Transverse colon (tissue), 3 donors: ENCODE measurements around the gene BCAS1.

Experiments used
- POLR2A ChIP-seq: fragments of 450-650 bp; IDR thresholded peaks from one replicate; pipeline ENCODE4 v1.6.1; 2016; ENCODE audit warnings: antibody characterized with exemption, mild to moderate bottlenecking, moderate library complexity
- TF ChIP-seq, protein P1 (sequence below), 5 experiments: fragments of 200-600 bp in 3 of 5; fragments of 450-650 bp in 2 of 5; sonication (generic) in 3 of 5; IDR thresholded peaks; 1 replicate in 2 of 5; 2 replicates in 3 of 5; pipeline ENCODE4 v1.5.1; 2016 to 2017; ENCODE audit warnings: antibody characterized with exemption in 5 of 5, inconsistent platforms in 3 of 5, mild to moderate bottlenecking in 2 of 5, moderate library complexity in 1 of 5

DNA sequence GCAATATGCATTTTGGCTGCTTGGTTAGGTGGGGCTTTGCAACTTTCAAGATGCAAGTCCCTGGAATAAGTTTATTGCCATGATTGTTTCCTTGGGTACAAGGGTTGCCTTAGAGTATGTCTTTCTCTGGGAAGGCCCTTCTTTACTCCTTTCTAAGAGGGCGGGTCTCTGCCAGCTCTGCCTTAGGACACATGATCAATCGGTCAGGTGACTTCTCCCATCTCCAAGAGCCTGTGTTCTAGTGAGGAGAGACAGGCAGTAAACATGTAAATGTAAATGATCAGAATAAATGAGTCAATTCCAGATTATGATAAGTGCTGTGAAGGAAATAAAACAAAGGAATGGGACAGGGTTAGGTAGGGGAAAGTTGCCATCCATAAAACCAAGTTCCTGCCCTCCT, 43.2 kb upstream of the BCAS1 start:
- TF ChIP-seq, protein P1, sequence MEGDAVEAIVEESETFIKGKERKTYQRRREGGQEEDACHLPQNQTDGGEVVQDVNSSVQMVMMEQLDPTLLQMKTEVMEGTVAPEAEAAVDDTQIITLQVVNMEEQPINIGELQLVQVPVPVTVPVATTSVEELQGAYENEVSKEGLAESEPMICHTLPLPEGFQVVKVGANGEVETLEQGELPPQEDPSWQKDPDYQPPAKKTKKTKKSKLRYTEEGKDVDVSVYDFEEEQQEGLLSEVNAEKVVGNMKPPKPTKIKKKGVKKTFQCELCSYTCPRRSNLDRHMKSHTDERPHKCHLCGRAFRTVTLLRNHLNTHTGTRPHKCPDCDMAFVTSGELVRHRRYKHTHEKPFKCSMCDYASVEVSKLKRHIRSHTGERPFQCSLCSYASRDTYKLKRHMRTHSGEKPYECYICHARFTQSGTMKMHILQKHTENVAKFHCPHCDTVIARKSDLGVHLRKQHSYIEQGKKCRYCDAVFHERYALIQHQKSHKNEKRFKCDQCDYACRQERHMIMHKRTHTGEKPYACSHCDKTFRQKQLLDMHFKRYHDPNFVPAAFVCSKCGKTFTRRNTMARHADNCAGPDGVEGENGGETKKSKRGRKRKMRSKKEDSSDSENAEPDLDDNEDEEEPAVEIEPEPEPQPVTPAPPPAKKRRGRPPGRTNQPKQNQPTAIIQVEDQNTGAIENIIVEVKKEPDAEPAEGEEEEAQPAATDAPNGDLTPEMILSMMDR (IDR thresholded peaks at IDR 0.05), result no peak
- TF ChIP-seq POLR2A, result no peak
